ENCODE measurements around the gene ZNF175.

GRCh38 chr19:51521781-51522180 is 49.3 kb upstream of the ZNF175 start:
- TF ChIP-seq CTCF (IDR thresholded peaks at IDR 0.05) (no peak), EP300 (IDR thresholded peaks at IDR 0.05) (no peak), POLR2A (IDR thresholded peaks at IDR 0.05) (no peak)
